Activated T-cell treated with anti-CD3 and anti-CD28 coated beads for 1 hour (primary cell): ENCODE data around the gene SS18.

Source experiments
- DNase-seq: peaks from one replicate; pipeline ENCODE4 v3.0.0-alpha.2; 2020; ENCODE audit warnings: low read depth

SS18 gene

GRCh38 chr18:26071725-26072124 is 18.7 kb downstream of the SS18 start:
- no peak for DNase-seq

- DNase-seq = no peak
Measured at GRCh38 chr18:26071020-26071419, 19.4 kb downstream of the SS18 start.

- no peak for DNase-seq
Measured at GRCh38 chr18:26059357-26059756, 31.1 kb downstream of the SS18 start.

DNA sequence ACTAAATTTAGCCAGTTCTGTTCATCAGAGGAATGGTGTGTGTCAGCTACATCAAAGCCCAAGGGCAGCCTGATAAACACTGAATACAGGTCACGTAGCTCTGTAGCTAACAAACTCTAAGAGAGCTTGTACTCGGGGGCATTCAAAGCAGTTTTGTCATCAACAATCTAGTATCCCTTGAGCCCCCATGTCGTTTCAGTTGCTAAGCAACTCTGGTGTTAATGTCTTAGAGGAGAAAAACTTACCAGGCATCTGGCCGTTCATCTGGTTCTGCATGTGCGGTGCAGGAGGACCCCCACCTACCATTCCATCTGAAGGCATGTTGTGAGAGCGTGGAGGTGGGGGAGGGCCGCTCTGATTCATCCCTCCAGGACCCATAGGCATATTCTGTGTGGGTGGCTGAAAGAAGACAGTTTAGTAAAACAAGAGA is 33.1 kb downstream of the SS18 start:
- no peak for DNase-seq

- DNase-seq = no peak
Measured at GRCh38 chr18:26056291-26056690, 34.1 kb downstream of the SS18 start.

GRCh38 chr18:26052505-26052904 is 37.9 kb downstream of the SS18 start:
- DNase-seq = no peak

DNA sequence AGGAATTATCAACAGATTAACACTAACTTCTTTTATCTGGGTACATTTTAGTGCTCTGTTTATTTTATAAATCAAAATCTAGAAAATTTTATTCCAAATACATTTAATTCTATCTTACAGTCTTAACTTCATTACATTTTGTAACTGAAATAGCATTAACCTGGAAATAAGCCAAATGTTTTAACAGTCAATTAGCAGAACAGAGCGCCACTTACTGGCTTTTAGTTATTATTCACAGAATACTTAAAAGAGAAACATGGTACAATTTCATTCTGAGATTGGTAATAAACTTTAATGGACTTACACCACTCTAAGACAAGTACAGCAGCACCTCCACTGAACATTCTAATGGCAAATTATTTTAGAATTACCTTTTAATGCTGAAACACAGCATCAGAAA is 38.6 kb downstream of the SS18 start:
- no peak for DNase-seq

- DNase-seq = no peak
Measured at GRCh38 chr18:26046419-26047077, 43.9 kb downstream of the SS18 start.

DNA sequence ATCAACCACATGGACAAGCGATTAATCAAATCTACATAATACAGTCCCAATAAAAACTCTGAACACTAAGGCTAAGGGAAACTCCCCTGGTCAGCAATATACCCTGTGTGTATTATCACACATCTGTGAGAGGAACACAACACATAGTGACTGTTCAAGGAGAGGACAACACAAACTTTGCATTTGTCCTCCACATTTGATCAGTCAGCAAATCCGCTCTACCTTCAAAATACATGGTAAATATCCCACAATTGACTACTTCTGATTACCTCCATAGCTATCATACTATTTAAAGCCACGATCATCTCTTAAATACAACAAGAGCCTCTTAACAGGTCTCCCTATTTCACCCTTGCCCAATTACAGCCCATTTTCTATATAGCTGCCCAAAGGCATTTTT is 45.6 kb downstream of the SS18 start:
- DNase-seq = no peak

DNA sequence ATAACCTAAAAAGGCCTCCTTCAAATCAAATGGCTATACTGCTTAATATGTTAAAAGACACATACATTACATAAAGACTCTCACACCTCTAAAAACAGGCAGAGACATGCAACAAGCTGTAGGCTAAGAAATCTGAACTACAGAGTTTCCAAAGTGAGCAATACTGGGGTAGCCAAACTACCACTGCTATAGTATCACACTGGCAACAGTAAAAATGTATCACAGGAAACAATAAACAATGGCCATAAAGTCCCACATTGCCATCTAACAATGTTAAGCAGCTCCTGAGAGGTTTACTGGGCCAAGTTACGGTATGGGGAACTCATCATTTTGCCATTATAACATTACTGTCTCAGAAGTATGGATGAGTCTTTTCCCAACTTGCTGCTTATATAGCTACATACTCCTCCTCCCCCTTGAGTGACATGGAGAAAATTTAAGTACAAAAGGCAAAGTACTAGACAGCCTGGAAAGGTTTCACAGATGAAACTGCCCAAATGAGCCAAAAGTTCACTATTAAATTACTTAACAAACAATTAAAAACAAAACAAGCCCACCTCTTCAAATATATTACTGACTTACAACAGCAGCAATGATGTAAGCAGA is 50.3 kb downstream of the SS18 start:
- no peak for DNase-seq

GRCh38 chr18:26039203-26039602 is 51.2 kb downstream of the SS18 start:
- DNase-seq = no peak

DNA sequence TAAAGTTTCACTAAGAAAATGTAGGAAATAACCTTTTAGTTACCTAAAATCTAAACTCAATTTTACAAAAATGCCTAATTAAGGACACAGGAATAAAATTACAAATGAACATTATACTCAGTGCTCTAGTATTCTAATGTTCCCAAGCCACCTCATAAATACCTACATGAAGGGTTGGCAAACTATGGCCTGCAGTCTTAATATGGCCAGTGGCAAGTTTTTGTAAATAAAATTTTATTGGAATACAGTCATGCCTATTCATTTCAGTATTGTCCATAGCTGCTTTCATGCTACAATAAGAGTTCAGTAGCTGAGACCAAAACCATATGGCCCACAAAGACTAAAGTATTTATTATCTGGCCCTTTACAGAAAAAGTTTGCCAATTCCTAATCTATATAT is 53.8 kb downstream of the SS18 start:
- DNase-seq = no peak

DNA sequence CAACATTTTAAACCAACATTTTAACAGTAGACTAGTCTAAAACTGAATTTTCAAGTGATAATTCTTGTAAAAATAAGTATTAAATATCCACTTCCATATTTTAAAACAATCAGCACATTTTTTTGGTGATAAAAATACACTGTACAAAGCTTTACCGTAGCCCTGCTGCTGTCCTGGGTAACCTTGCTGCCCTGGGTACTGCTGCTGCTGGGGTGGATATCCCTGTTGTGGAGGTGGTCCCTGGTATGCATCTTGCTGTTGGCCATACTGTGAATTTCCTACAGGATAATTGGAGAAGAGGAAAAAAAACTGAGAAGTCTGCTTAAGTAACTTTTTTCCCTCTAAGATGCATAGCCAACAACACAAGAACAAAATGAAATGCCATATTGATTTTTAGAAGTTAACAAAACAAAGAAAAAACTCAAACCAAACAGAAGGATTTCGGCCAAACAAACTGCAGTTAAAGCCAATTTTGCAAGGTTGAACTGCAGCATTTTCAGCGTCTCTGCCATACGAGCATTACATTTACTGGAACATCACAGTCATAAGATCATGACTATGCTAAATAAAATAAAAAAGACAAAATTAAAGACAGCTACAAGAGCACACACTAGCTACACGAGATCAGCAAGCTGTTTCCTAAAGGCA is 55.4 kb downstream of the SS18 start:
- no peak for DNase-seq

DNA sequence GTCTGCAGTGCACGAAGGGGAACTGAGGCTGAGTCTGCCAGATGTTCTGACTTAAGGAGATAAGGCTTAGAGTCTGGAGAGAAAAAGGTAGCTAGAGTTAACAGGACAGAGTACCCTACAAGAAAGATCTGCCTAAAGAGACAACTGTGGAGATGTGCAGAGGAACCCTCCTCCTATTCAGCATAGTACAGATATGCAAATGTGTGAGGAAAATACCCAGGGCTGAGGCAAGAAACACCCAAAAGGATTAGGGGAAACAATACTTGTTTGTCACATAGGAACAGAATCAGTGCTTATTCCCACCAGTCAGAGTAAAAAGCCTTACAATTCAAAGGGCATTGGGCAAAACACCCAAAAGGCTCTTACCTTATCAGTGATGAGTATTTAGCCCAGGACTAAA is 67.8 kb downstream of the SS18 start:
- no peak for DNase-seq

DNA sequence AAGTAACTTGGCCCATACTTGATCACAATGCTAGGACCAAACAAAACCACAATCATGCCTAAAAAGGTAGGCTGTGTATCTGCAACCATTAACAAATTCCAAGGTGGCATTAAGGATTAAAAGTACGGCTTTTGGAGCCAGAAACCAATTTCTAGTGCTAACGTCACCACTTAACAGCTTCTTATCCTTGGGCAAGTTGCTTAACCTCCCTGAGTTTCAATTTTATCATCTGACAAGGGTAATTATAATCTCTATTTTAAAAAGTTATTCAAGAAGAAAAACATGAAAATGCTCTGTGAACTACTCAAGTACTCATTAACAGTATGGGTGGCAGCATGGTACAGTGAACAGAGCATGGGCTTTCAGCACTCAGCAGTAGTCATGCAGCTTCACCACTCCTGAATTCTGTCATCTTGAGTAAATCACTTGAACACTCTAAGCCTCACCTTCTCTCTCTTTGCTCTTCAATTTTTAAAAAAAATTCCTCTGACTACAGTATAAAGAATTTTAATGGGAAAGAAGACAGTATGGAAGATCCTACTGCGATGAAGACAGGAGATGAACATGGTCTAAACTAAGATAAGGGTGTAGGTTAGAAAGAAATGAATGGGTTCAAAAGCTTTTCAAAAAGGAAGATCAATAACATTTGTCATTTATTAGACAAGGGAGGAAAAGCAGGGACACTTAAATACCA is 69.2 kb downstream of the SS18 start:
- no peak for DNase-seq

DNA sequence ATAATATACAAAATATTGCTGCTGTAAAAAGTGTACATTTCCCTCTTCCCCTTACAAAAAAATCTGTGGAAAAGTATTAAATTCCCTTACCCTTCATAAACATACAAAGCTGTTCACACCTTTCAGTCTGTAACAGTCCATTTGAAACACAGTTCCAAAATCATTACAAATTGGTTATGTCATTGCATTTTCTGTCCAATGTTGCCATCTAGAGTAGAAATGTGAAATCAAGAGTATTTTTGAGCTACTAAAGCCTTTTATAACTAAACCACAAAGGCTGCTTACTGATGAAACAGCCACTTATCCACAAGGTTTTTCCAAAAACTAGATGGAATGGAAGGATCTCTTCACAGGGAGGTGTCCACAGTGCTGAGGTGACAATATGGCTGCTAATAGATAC is 72.5 kb downstream of the SS18 start:
- no peak for DNase-seq

GRCh38 chr18:26014462-26014861 is 76.0 kb downstream of the SS18 start:
- no peak for DNase-seq

DNA sequence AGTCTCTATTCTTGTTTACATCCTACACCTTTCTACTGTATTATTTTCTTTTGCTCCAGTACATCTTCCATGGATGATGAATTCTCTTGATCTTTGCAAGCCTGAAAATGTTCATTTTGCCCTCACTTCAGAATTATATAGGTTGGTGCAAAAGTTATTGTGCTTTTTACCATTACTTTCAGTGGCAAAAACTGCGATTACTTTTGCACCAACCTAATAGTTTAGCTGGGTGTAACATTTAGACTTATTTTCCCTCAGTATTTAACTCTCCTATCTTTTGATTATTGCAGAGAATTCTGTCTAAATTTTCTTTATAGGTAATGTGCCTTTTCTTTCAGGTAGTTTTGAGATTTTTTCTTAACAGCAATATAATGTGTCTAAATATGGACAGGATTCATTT is 81.8 kb downstream of the SS18 start:
- DNase-seq = no peak

GRCh38 chr18:26008096-26008495 is 82.3 kb downstream of the SS18 start:
- no peak for DNase-seq

GRCh38 chr18:26005950-26006349 is 84.5 kb downstream of the SS18 start:
- no peak for DNase-seq

DNA sequence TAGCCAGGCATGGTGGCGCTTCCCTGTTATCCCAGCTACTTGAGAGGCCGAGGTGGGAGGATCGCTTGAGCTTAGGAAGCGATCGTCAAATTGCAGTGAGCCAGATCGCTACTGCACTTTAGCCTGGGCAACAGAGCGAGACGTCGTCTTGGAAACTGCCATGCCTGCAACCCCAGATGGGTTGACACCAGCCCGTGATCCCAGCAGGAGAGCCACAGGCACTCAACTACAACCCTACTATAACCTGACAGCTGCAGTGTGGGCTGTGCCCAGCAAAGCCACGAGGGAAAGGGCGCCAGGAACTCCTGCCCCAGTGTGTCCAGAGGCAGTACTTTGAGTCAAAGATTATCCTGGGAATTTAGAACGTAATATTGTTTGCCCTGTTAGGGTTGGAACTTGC is 85.6 kb downstream of the SS18 start:
- DNase-seq = no peak

DNA sequence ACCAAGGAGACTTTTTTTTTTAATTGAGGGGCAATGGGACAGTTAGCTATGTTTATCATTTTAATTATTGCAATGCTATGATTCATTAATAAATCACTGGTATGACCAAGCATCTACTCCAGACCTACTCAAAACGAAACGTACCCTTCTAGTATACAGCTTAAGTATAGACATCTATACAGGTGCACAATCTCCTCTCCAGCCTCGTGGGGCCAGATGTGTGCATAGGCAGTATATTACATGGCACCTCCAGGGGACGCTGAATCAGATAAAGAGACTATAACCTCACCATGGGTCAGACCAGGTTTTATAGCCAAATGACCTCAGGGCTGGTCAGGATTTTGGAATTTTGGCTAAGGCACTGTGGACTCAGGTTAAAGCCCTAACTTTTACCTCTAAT is 86.6 kb downstream of the SS18 start:
- no peak for DNase-seq

DNA sequence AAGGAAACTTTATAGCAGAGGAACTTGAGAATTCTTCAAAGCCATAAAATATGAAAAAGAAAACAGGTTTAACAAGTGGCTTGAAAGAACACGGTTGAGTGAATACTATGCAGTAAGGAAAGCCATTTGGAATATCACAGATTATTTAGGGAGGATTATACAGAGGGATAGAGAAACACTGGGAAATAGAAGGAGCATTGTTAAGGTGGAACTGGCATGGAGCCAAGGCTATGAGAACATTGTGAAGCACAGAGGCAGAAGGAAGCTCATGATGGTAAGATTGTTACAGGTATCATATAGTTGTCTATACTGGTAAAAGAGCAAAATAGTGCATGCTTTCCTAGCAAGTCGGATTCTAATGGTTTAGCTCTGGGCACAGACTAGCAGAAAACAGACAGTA is 87.1 kb downstream of the SS18 start:
- no peak for DNase-seq
